GM19468 (cell line): Measurements from ENCODE around the gene KCNG2.

Source experiments
- ATAC-seq: cut with Tn5 transposase; IDR thresholded peaks from one replicate; pipeline ENCODE4 v1.9.1; 2021; ENCODE audit warnings: mild to moderate bottlenecking, moderate library complexity, moderate number of reproducible peaks; ENCODE audit not compliant: unreplicated experiment; ENCODE audit errors: extremely low read depth

The KCNG2 gene

GRCh38 chr18:79816092-79816491 lies 18.4 kb downstream of the KCNG2 start:
- no peak for ATAC-seq

GRCh38 chr18:79816981-79817606 lies 19.4 kb downstream of the KCNG2 start:
- ATAC-seq: no peak

GRCh38 chr18:79817607-79817998 lies 19.9 kb downstream of the KCNG2 start:
- no peak for ATAC-seq

- no peak for ATAC-seq
Observed at GRCh38 chr18:79818036-79818435, 20.3 kb downstream of the KCNG2 start.

GRCh38 chr18:79818631-79819030 lies 20.9 kb downstream of the KCNG2 start:
- no peak for ATAC-seq

GRCh38 chr18:79819064-79819967 lies 21.6 kb downstream of the KCNG2 start:
- no peak for ATAC-seq

- peak; percentile 70 for ATAC-seq
Observed at GRCh38 chr18:79819968-79820351, 22.2 kb downstream of the KCNG2 start.

GRCh38 chr18:79823120-79823519 lies 25.4 kb downstream of the KCNG2 start:
- ATAC-seq: no peak

- no peak for ATAC-seq
Observed at GRCh38 chr18:79825913-79826312, 28.2 kb downstream of the KCNG2 start.

GRCh38 chr18:79826966-79827365 lies 29.2 kb downstream of the KCNG2 start:
- no peak for ATAC-seq

GRCh38 chr18:79828258-79828657 lies 30.5 kb downstream of the KCNG2 start:
- no peak for ATAC-seq

- no peak for ATAC-seq
Observed at GRCh38 chr18:79829136-79829854, 31.6 kb downstream of the KCNG2 start.

- ATAC-seq: no peak
Observed at GRCh38 chr18:79832169-79832568, 34.4 kb downstream of the KCNG2 start.

- no peak for ATAC-seq
Observed at GRCh38 chr18:79834834-79835233, 37.1 kb downstream of the KCNG2 start.

- no peak for ATAC-seq
Observed at GRCh38 chr18:79841936-79842335, 44.2 kb downstream of the KCNG2 start.

- ATAC-seq: no peak
Observed at GRCh38 chr18:79844999-79845563, 47.3 kb downstream of the KCNG2 start.

- ATAC-seq: no peak
Observed at GRCh38 chr18:79846936-79847557, 49.3 kb downstream of the KCNG2 start.

GRCh38 chr18:79847606-79848293 lies 50.0 kb downstream of the KCNG2 start:
- no peak for ATAC-seq

GRCh38 chr18:79848294-79848578 lies 50.5 kb downstream of the KCNG2 start:
- no peak for ATAC-seq
